NCI-H526 (cell line): ENCODE measurements around the gene ZNF287.
"Not testable (repeated sequence)": the region's sequence is repeated elsewhere in the genome, so short reads cannot be mapped to it uniquely, and the experiment has no call there.

Experiments
- DNase-seq, 2 experiments: peaks; one replicate each; lab custom pipeline; 2025; lab: John Stamatoyannopoulos, UW

The ZNF287 gene

DNA sequence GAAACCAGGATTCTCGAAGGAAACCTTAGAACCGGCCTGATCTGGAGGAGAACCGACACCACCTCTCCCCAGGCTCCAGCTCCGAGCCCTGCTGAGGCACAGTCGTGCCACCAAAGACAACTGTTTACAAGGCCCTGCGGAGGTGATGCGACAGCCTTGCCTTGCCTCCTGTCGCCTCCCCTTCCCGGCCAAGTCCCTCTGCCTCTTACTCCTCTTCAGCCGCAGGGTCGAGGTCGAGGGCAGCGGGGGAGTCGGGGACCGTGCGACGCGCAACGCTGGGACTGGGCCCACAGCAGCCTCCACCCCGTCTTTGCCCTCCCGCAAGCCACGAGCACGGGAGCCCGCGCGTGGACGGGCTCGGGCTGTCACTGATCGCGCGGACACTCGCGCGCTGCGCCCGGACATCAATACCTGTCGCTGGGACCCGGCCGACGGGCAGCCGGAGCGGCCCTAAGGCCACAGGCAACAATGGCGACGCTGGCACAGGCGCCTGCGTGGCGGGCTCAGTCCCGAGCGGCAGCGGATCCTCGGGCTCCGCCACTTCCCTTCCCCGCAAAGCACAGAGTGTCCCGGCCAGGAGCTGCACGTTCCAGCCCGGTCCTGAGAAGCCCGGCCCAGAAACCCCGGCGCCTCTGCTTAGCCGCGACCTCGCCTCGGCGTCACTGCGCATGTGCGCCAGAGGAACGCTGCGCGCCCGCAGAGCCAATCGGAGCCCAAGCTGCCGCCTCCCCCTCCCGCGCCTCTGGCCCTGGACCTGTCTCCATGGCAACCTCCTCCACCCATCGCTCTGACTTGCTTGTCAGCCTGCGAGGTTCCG, at the start of gene ZNF287:
Gene ZNF287 (minus strand): TSS at position 664 of the 817 bp plus-strand sequence. CDS start 1,473 bp downstream, outside the sequence.
- DNase-seq: peak; percentile 48 to 92

DNA sequence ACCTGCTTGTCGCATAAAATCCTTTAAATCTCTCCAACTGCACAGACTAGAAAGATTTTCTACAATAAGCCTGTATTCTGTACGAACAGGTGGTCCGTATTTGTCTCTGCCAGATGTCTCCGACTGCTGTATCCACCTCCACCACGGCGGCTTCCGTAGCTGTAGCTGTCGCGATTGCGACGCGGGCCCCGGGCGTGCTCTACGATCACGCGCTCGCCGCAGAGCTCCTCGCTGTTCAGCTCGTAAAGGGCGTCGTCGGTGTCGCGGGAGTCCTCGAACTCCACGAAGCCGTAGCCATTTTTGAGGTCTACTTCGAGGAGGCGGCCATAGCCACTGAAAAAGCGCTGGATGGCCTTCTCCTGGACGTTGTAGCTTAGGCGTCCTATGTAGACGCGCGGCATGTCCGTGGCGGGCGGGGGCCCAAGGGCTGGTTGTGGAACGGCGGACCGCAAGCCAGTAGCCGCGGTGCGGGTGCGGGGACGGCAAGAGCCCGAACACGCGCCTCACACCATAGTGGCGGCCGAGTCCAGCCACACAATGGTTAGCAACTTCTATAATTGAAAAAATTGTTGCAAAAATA, 48.6 kb upstream of the ZNF287 start:
- DNase-seq: no peak

DNA sequence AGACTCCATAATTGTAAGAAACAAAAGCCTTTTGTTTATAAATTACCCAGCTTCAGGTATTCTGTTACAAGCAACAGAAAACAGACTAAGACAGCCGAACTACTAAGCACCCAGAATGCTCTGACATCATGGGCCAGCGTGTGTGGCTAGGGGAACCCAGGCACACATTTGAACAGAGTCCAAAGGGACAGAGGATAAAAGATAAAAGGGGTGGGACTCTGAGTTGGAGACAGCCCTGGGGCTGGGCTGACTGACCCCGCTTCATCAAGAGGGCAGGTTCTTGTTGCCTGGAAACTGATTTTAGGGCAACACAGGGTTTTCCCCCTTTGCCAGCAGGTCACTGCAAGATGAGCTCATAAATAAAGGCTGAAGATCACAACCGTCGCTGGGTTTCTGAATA, 30.5 kb upstream of the ZNF287 start:
- DNase-seq: no peak

DNA sequence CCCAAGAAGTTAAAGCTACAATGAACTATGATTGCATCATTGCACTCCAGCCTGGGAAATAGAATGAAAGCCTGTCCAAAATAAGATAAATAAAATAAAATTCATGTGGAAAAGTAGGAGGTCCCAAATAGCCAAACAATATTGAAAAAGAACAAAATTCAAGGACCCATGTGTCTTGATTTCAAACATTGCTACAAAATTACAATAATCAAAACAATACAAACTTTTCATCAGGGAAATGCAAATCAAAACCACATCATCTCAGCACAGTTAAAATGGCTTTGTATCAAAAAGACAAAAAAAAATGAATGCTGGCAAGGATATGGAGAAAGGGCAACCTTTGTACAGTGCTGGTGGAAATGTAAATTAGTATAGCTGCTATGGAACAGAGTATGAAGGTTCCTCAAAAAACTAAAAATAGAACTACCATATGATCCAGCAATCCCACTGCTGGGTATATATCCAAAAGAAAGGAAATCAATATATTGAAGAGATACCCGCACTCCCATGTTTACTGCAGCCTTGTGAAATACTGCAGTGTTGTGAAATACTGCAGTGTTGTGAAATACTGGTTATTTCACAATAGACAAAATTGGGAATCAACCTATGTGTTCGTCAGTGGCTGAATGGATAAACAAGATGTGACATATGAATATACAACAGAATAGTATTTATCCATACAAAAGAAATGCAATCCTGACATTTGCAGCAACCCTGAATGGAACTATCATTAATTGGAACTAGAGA, 24.5 kb upstream of the ZNF287 start:
- no peak for DNase-seq

DNA sequence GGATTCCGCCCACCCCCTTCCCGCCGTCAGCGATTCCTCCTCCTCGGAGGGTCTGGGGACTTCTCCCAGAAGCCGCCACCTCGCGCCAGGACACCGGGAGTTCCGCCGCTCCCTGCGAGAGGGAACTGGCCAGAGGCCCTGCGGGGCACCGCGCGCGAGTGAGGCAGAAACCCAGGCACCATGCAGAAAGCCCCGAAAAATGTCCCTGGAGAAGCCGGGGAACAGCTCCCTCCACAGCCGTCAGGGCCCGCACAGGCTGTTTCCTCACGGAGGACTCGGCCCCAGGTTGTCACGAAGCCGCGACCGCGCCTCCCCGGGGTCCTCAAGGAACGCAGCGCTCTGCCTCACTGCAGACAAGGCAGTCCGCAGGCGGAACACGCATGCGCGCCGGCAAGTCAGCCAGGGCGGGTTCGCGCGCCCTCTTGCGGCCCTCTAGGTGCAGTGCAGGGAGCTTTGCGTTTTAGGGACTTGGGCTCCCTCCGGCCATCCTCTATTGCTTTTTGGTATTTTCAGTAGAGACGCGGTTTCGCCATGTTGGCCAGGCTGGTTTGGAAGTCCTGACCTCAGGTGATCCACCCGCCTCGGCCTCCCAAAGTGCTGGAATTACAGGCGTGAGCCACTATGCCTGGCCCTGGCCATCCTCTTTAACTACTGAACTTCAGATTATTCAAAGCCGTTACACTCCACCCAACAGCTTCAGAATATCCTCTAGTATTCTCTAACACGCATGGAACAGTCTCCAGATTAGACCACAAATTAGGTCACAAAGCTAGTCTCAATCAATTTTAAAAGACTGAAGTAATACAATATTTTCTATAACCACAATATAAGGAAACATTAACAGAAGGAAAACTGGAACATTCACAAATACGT, 20.3 kb upstream of the ZNF287 start:
- peak; percentile 26 to 87 for DNase-seq

DNA sequence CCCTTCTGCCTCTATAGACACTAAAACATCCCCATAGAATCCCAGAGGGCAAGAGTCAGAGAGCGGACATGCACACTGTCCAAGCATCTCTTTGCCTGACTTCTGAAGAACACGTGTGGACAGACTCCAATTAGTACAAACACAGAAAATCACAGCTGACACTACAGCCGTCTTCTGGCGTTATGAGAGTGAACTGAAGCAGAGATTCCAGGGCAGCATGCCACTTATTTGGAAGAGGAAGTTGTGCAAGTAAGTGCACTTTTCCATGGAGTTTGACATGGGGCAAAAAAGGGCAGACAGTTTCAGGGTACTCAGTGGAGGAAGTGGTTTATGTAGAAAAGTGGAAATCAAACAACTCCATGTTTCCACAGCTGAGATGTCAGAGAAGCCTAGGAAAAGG, 16.8 kb upstream of the ZNF287 start:
- no peak for DNase-seq

DNA sequence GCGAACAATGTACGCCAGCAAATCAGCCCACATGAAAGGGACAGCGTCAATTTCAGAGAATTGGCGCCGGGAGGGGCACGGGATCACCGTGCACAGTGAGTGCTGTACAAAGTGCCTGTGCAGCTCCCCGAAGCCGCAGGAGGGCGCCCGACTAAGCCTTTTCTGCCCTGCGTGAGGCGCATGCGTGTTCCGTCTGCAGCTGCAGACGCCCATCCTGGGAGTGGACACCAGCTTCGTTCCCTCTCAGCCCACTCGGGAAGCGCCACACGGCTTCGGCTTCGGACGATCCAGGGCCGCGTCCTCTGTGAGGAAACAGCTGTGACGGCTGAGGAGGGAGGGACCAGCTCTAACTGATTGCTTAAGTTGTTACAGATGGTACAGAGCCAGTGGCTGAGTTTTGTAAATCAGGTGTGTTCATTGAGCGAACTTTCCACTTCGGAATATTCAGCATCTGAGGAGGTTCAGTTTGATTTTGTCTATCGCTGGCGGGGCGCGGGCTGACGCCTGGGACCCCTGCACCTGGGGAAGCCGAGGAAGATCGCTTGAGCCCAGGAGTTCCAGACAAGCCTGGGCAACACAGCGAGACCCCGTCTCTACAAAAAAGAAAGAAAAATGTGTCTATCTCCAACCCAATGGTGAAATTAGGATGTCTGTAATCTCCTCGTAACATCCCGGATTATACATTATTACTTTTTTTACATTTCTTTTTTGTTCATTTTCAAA, 15.4 kb upstream of the ZNF287 start:
- peak; percentile 41 to 88 for DNase-seq

DNA sequence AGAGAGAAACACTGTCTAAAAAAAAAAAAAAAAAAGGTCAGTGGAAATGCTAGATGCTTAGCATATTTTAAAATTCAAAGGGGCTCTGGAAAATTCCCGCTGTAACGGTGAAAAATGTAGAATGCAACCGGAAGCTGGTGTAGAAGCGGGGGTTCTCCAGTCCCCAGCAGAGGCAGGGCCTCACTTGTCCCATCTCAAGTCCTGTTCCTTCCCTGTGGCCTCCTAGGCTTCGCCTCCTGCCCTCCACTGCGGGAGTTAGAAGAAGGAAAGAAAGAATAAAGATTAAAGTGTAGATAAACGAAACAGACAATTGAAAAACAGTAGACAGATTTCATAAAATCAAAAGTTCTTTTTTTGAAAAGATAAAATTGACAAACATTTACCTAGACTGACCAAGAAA, 14.8 kb upstream of the ZNF287 start:
- DNase-seq: no peak

DNA sequence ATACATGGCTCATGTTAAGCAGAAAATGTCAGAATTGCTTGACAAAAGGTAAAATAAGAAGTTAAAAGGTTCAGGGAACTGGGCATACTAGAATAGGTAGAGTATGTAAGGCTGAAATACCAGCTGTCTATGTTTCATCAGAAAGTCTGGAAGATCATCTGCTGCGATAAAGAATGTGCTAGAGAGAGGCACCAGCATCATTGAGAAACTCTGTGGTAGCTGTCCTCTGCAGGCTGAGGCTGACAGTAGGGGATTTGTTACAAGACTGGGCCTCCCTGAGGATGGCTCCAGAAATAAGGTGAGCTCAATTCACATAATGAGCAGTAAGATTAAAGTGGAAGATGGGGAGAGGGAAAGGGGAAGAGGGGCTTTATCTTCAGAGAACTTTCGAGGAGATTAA, 4.5 kb upstream of the ZNF287 start:
- no peak for DNase-seq

DNA sequence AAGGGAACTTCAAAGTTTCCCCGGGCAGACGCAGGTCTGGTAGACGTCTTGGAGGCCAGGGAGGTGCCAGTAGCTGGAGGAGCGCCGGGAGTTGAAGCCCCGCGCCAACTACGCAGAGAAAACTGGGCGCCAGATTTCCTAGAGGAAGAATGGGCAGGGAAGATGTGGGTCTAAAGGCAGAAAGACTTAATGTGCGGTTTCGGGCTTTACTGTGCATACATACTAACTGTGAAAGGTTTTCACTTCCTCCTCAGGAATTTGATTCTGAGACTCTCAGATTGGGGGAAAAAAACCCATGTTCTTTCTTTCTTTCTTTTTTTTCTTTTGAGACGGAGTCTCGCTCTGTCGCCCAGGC, 331 bp upstream of the ZNF287 start:
- no peak for DNase-seq

DNA sequence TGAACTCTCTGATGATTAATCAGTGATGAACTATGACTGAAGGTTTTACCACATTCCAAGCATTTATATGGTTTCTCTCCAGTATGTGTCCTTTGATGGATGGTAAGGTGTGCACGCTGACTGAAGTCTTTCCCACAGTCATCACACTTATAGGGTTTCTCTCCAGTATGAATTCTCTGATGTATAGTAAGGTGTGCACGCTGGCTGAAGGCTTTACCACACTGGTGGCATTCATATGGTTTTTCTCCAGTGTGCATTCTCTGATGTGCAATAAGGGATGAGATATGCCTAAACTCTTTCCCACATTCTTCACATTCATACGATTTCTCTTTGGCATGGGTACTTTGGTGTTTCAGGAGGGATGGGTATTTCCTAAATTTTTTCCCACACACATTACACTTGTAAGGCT, 16.4 kb downstream of the ZNF287 start:
- DNase-seq: no peak

DNA sequence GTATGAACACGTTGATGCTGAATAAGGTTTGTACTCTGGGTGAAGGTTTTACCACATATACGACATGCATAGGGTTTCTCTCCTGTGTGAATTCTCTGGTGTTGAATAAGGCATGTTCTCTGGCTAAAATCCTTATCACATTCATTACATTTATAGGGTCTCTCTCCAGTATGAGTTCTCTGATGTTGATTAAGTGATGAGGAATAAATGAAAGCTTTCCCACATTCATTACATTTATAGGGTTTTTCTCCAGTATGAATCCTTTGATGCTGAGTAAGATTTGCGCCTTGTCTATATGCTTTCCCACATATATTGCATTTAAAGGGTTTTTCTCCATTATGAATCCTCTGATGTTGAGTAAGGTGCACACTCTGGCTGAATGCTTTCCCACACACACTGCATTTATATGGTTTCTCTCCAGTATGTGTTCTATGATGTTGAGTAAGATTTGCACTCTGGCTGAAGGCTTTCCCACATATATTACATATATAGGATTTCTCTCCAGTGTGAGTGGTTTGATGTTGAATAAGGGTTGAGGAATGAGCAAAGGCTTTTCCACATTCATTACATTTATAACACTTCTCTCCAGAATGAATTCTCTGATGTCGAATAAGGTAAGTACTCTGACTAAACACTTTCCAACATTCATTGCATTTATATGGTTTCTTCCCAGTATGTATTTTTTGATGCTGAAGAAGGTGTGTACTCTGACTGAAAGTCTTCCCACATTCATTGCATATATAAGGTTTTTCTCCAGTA, 16.9 kb downstream of the ZNF287 start:
- DNase-seq: no peak

DNA sequence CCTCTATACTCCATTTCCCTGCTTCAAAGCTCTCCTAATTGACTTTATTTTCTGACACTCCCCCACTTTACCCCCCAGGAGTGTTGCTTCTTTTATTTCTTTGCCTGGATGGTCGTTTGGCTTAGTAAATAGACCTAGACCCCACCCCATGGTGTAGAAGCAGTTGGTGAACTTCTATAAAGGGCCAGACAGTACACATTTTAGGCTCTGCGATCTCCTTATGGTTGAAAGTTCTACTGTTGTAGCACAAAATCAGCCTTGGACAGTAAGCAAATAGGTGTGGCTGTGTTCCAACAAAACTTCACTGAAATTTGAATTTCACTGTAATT, 31.9 kb downstream of the ZNF287 start:
- DNase-seq: no peak

DNA sequence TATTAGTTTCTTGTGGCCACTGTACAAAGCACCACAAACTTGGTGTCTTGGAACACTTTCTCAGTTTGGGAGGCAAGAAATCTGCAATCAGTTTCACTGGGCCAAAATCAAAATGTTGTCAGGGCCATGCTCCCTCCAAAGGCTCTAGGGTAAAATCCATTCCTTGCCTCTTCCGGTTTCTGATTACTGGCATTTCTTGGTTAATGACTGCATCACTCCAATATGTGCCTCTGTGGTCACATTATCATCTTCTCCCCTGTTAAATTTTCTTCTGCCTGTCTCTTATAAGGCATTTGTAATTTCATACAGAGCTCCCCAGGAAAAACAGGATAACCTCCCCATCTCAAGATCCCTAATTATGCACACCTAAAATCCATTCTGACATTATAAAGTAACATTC, 34.8 kb downstream of the ZNF287 start:
- no peak for DNase-seq

DNA sequence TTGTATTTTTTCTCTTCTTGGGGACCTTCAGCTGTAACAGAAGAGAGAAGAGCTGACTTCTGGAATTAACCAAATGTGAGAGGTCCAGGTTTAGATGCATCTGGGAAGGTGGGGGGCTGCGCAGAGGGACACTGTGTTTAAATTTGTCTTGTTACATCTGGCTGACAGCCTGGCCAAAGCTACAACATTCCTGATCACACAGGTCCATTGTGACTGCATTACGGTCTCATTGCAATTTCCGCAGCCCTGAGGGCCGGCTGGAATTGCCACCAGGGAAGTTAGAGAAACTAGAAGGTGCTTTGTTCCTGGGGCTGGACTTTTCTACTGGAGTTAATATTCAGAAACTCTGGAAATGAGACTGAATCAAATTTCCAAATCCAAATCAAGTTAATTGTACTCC, 39.1 kb downstream of the ZNF287 start:
- no peak for DNase-seq

DNA sequence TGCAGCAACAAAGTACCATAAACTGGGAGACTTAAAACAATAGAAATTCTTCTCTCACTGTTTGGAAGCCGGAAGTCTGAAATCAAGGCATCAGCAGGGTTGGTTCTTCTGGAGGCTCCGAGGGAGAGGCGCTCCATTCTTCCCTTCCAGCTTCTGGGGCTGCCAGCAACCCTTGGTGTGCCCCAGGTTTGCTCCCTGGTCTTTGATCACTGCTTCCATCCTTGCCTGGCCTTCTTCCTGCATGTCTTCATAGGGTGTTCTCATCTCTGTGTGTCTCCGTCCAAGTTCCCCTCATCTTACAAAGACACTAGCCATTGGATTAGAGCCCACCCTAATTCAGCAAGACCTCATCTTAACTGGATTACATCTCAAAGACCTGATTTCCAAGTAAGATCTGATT, 41.7 kb downstream of the ZNF287 start:
- DNase-seq: no peak

DNA sequence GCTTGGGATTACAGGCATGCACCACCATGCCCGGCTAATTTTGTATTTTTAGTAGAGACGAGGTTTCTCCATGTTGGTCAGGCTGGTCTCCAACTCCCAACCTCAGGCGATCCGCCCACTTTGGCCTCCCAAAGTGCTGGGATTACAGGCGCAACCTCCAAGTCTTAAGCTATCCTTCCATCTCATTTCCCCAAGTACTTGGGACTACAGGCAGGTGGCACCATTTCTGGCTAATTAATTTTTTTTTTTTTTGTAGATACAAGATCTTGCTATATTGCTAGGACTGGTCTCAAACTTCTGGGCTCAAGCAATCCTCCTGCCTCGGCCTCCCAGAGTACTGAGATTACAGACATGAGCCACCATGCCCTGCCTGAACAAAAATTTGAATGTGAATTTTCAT, 43.4 kb downstream of the ZNF287 start:
- DNase-seq: not testable (repeated sequence)

DNA sequence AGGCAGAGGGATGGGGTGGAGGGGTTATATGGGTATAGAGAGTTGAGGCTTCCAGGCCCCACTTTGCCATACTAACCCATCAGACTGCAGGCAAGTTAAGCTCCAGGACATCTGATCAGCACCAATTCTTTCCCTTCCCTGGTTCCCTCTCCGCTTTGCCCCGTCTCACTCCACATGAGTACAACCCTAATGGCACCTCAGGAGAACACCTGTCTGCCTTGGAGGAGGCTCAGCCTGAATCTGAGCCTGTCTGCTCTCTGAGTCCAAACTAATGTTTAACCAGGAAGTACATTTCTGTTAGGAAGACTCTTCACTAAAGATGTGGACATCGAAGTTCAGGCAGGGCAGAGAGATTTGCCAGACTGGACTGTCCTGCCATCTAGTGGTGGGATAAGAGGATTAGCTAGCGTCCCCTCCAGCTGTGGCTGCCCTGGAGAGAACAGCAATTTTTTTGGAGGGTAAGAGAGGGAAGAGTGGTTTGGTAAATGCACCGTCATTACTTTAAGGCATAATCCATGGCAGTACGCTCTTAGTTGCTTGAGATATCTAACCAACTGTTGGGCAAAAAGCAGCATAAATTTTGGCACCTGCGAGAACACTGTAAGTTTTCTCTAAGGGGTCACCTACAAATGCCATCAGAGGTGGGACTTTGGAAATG, 47.8 kb downstream of the ZNF287 start:
- peak; percentile 58 to 81 for DNase-seq

DNA sequence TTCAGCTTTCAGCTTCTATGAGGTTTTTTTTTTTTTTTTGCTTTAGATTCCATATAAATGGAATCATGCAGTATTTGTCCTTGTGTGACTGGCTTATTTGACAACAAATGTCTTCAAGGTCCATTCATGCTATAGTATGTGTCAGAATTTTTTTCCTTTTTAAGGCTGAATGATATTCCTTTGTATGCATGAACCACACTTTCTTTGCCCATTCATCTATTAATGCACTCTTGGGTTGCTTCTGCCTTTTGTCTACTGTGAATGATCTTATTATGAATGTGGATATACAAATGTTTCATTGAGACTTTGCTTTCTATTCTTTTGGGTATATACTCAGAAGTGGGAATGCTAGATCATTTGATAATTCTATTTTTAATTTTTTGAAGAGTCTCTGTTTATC, 50.0 kb downstream of the ZNF287 start:
- no peak for DNase-seq

DNA sequence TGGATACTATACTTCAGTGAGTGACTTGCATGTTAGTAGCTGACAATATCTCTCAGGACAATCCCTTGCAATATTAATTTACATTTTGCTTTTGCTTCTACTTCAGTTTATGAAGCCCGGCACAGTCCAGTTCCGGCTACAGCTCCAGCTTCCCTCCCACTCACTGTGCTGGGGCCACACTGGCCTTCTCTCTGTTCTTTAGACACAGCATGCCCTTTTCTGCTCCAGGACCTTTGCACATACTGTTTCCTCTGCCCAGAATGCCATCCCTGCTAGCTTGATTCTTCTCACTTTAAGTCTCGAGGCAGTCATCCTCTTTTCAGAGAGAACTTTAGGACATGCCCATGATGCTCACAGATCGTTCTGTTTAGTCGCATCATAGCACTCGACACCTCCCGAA, 51.5 kb downstream of the ZNF287 start:
- no peak for DNase-seq
